ENCODE measurements around the gene AXDND1.

Gene AXDND1

GRCh38 chr1:179325836-179326235 lies 39.9 kb upstream of the AXDND1 start:
- Mint-ChIP-seq H3K4me3 (no peak overlapping the region), H3K27ac (no peak overlapping the region), H3K27me3 (ENCODE audit: low read depth, poor library complexity) (no peaks in the 10 kb centered on the region), H3K36me3 (ENCODE audit: low read depth) (peaks cover 70% of the 10 kb centered on the region), H3K9me3 (peaks cover 28% of the 10 kb centered on the region), H3K4me1 (no peaks in the 10 kb centered on the region)
- TF ChIP-seq, protein P1, sequence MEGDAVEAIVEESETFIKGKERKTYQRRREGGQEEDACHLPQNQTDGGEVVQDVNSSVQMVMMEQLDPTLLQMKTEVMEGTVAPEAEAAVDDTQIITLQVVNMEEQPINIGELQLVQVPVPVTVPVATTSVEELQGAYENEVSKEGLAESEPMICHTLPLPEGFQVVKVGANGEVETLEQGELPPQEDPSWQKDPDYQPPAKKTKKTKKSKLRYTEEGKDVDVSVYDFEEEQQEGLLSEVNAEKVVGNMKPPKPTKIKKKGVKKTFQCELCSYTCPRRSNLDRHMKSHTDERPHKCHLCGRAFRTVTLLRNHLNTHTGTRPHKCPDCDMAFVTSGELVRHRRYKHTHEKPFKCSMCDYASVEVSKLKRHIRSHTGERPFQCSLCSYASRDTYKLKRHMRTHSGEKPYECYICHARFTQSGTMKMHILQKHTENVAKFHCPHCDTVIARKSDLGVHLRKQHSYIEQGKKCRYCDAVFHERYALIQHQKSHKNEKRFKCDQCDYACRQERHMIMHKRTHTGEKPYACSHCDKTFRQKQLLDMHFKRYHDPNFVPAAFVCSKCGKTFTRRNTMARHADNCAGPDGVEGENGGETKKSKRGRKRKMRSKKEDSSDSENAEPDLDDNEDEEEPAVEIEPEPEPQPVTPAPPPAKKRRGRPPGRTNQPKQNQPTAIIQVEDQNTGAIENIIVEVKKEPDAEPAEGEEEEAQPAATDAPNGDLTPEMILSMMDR (IDR thresholded peaks at IDR 0.05): no peak
- DNase-seq: no peak

DNA sequence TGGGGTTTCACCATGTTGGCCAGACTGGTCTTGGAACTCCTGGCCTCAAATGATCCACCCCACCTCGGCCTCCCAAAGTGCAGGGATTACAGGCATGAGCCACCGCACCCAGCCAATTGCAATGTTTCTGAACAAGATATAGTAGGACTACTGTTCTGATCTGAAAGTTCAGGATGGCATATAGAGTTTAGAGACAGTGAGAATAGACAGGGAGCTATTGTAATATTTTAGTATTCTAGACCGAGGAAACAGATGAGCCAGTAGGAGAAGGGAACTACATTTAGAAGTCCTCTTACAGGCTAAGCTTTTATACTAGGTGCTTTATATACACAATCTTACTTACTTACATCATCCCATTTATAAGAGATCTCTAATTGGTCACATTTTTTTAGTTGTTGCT lies 39.0 kb upstream of the AXDND1 start:
- H3K9me3 Mint-ChIP-seq: peaks cover 21% of the 10 kb centered on the region
- peaks cover 61% of the 10 kb centered on the region for H3K36me3 Mint-ChIP-seq (ENCODE audit: low read depth)
- H3K27me3 Mint-ChIP-seq (ENCODE audit: low read depth, poor library complexity): no peaks in the 10 kb centered on the region

DNA sequence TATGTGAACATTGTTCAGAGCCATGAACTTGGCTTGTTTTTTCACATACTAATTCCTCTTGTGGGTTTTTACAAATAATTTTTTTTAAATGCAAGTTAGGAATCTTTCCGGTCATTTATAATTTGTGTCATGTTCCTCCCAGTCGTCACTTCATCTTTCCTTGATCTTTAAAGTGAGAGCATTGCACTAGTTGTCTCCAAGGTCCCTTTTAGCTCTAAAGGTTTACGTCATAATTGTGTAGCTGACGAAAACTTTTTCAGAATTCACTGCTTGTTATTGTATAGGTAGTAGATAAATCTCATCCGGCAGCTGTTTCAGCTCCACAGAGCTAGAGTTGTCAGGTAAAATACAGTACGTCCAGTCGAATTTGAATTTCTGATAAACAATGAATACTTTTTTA lies 38.6 kb upstream of the AXDND1 start:
- TF ChIP-seq, protein P1 (IDR thresholded peaks at IDR 0.05): no peak
- Mint-ChIP-seq H3K27me3 (ENCODE audit: low read depth, poor library complexity) (no peaks in the 10 kb centered on the region), H3K4me1 (no peaks in the 10 kb centered on the region), H3K9me3 (peaks cover 18% of the 10 kb centered on the region), H3K36me3 (ENCODE audit: low read depth) (peaks cover 56% of the 10 kb centered on the region), H3K4me3 (no peak overlapping the region), H3K27ac (no peak overlapping the region)
- DNase-seq: no peak

More for the DNA sequence above, 39.0 kb upstream of the AXDND1 start:
- DNase-seq: no peak
- Mint-ChIP-seq H3K4me1 (no peaks in the 10 kb centered on the region), H3K4me3 (no peak overlapping the region), H3K27ac (no peak overlapping the region)
- TF ChIP-seq, protein P1 (IDR thresholded peaks at IDR 0.05): no peak

DNA sequence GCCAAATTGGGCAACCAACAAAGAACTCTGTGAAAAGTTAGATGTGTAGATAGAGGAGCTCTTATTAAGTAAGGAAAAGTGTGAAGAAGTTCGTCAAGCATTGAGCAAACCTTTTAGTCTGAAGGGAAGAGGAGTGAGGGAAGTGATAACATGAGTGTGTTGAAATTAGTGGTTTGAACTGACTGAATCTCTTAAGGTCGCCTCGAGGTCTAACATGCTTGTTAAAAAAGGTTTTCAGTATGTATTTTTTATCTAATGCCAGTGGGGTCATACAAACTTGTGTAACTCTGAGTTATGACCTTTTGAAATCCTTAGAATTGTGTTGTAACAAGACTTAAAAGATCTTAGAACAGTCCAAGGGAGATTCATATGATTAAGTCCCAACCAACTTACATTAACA lies 38.1 kb upstream of the AXDND1 start:
- H3K27me3 Mint-ChIP-seq (ENCODE audit: low read depth, poor library complexity): no peaks in the 10 kb centered on the region
- TF ChIP-seq, protein P1 (IDR thresholded peaks at IDR 0.05): no peak
- H3K4me3 Mint-ChIP-seq: no peak overlapping the region
- no peak overlapping the region for H3K27ac Mint-ChIP-seq
- H3K36me3 Mint-ChIP-seq (ENCODE audit: low read depth): peaks cover 55% of the 10 kb centered on the region
- H3K4me1 Mint-ChIP-seq: no peaks in the 10 kb centered on the region
- no peak for DNase-seq
- peaks cover 17% of the 10 kb centered on the region for H3K9me3 Mint-ChIP-seq

DNA sequence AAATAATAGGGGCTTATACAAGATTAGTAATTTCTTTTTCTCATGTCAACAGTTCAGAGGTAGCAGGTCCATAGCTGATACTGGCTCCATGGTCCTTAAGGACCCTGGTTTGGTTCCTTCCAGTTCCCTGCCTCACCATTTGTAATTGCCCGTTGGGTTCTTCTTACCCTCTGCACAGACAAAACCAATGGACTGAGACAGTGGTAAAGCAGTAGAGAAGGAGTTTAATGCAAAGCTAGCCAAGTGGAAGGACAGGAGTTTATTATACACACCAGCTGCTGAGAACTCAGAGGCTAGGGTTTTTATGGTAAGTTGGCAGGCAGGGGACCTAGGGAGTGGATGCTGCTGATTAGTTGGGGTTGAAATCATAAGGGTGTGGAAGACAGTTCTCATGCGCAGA lies 35.9 kb upstream of the AXDND1 start:
- Mint-ChIP-seq H3K27me3 (ENCODE audit: low read depth, poor library complexity) (no peaks in the 10 kb centered on the region), H3K4me3 (no peak overlapping the region), H3K36me3 (ENCODE audit: low read depth) (peaks cover 59% of the 10 kb centered on the region), H3K9me3 (peaks cover 17% of the 10 kb centered on the region), H3K4me1 (no peaks in the 10 kb centered on the region), H3K27ac (peak overlapping the region; percentile 74)
- no peak for DNase-seq
- TF ChIP-seq, protein P1 (IDR thresholded peaks at IDR 0.05): no peak

DNA sequence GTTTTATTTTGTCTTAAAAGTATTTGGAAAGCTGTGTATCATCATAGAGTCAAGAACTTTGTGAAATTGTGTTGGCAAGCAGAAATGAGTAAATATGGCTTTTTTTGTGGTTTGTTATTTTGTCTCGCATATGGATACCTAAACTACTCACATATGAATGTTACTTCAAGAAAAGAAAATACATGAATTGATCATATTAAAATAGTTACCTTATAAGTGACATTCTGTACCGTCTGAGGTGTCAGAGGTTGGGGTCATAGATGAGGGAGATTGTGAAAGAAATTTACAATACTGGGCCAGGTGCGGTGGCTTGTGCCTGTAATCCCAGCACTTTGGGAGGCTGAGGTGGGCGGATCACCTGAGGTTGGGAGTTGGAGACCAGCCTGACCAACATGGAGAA lies 31.3 kb upstream of the AXDND1 start:
- Mint-ChIP-seq H3K36me3 (ENCODE audit: low read depth) (peaks cover 39% of the 10 kb centered on the region), H3K4me1 (no peaks in the 10 kb centered on the region), H3K9me3 (peaks cover 8% of the 10 kb centered on the region), H3K27ac (no peak overlapping the region), H3K4me3 (no peak overlapping the region), H3K27me3 (ENCODE audit: low read depth, poor library complexity) (no peaks in the 10 kb centered on the region)
- no peak for DNase-seq
- TF ChIP-seq, protein P1 (IDR thresholded peaks at IDR 0.05): no peak
